Activated gamma-delta T cell (primary cell): ENCODE results near the gene ZNF3.
A peak's percentile ranks its signal among the peaks of the same experiment; 100 is the strongest.

Experiments
- DNase-seq: peaks from one replicate; lab custom pipeline; 2025; lab: John Stamatoyannopoulos, UW

ZNF3 gene

GRCh38 chr7:100053215-100053614 lies 28.3 kb downstream of the ZNF3 start:
- no peak for DNase-seq

GRCh38 chr7:100051611-100052010 lies 29.9 kb downstream of the ZNF3 start:
- DNase-seq, result no peak

GRCh38 chr7:100049441-100050291 lies 31.9 kb downstream of the ZNF3 start, which contains the start of gene ZSCAN21:
ZSCAN21 (plus strand) TSS chr7:100049774; CDS start chr7:100057007, 7,233 bp downstream.
- peak; percentile 63 for DNase-seq

GRCh38 chr7:100048680-100049079 lies 32.8 kb downstream of the ZNF3 start:
- no peak for DNase-seq

GRCh38 chr7:100044718-100045117 lies 36.8 kb downstream of the ZNF3 start:
- no peak for DNase-seq

GRCh38 chr7:100040575-100040974 lies 40.9 kb downstream of the ZNF3 start:
- no peak for DNase-seq

GRCh38 chr7:100038326-100038725 lies 43.2 kb downstream of the ZNF3 start:
- no peak for DNase-seq

- no peak for DNase-seq
These were observed 45.6 kb downstream of the ZNF3 start for GRCh38 chr7:100035876-100036275.

- no peak for DNase-seq
These were observed 46.5 kb downstream of the ZNF3 start for GRCh38 chr7:100034871-100035510.

- DNase-seq, result no peak
These were observed 48.0 kb downstream of the ZNF3 start for GRCh38 chr7:100033526-100033925.

- no peak for DNase-seq
These were observed 51.9 kb downstream of the ZNF3 start for GRCh38 chr7:100029596-100029995.

GRCh38 chr7:100027197-100027596 lies 54.3 kb downstream of the ZNF3 start:
- no peak for DNase-seq

GRCh38 chr7:100024020-100024619 lies 57.4 kb downstream of the ZNF3 start:
- no peak for DNase-seq

- no peak for DNase-seq
These were observed 58.0 kb downstream of the ZNF3 start for GRCh38 chr7:100023526-100023925.

- no peak for DNase-seq
These were observed 58.9 kb downstream of the ZNF3 start for GRCh38 chr7:100022621-100023020.

GRCh38 chr7:100021297-100021696 lies 60.2 kb downstream of the ZNF3 start:
- no peak for DNase-seq
